GOT3 (cell line): ENCODE data around the gene MARCKS.

Experiments used
- DNase-seq: peaks from one replicate; lab custom pipeline; 2025; ENCODE audit warnings: mixed read lengths; lab: John Stamatoyannopoulos, UW

Gene MARCKS

GRCh38 chr6:113856625-113857555, at the start of gene MARCKS:
TSS of gene MARCKS (plus strand) at chr6:113857345. CDS start at chr6:113857746, 401 bp downstream.
- DNase-seq, result peak; percentile 24

- DNase-seq, result no peak
Observed at GRCh38 chr6:113809826-113810225, 47.3 kb upstream of the MARCKS start.

GRCh38 chr6:113813142-113813541, 44.0 kb upstream of the MARCKS start:
- DNase-seq, result no peak

DNA sequence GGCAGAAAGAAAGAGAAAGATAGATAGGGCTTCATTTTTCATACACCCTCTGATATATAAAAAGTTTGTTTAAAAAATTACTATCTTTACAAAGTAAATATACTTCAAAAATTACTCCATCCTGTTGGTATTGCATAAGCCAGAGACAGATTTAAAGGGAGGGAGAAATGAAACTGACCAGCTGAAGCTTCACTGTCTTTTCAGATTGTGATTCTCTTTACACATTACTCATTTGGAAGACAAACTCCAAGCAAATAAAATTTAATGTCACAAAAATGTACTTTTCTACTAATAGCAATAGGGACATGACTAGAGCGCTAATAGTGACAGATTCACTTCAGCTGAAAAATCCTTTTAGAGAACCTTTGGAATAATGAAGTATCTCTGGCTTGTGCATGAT, 38.6 kb upstream of the MARCKS start:
- no peak for DNase-seq

DNA sequence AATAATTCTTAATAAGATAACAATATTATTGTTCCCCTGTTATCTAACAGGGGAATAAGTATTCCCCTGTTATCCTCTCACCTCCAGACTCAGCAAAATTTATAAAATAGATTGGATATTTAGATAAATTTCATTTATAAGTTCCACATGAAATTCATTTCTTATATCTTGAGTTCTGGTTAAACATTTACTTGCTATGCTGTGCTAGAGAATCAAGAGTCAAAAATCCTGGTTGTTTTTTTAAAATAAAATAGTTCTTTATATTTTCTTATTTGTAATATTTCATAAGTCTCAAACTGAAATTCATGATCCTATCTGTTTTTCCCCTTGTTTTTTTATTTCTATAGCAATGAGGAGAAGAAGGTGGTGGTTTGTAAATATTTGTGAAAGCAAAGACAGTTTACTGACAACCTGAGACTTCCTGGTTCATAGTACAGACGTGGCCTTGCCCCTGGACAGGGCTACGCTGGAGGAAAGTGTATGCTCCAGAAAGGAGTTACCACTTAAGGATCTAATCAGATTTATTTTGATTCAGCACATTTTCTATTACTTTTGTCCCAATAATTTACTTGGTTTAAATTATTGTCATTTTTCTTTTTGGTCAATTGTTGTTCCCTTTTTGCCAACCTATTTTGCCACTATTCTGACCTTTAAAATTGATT, 37.8 kb upstream of the MARCKS start:
- no peak for DNase-seq

DNA sequence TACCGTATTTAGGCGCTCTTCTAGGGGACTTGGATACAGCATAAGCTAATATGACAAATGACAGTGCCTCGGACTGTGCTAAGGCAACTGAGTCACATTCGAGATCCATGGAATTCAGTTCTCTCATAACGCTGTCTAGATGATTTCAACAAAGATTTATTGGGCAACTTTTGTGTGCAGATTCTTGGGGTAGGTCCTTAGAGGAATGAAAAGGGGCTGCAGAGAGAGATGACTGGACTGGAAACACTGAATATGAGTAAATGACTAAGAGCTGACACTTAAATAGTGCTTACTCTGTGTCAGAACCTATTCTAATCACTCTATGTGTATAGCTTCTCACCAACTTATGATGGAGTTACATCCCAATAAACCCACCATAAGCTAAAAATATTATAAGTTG, 36.4 kb upstream of the MARCKS start:
- DNase-seq, result no peak

- no peak for DNase-seq
Observed at GRCh38 chr6:113821445-113821844, 35.7 kb upstream of the MARCKS start.

GRCh38 chr6:113823916-113824315, 33.2 kb upstream of the MARCKS start:
- DNase-seq, result no peak

DNA sequence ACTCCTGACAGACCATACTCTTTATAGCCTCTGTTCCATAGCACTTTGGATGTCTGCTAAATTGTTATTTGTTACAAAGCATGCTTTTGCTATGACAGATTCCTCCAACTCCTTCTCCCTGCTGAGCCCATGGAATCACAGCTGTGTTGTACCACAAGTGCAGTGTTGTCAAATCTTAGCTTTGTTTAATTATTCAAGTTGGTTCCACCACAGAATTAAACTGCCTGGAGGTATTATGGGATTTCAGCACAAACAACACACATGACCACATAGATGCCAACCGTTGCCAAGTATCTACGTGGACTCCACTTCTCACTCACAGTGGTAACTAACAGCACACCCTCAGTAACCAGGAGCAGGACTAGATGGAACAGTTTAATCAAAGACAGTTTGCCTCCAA, 32.7 kb upstream of the MARCKS start:
- no peak for DNase-seq

DNA sequence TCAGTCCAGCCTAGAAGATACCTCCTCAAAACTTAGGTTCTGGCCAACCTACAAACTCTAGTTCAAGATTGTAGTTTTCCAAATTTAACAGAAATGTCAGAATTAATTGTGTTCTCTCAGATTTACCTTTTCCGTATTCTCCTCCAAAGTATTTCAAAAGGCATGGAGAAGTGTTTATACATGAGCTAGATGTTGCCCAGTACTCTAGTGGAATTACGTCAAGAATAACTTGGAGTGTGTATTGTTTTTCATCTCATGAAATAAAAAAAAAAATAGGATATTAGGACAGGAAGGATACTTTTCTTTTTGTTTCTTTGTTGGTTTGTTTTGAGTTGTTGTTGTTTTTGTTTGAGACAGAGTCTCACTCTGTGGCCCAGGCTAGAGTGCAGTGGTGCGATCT, 32.3 kb upstream of the MARCKS start:
- DNase-seq, result no peak

DNA sequence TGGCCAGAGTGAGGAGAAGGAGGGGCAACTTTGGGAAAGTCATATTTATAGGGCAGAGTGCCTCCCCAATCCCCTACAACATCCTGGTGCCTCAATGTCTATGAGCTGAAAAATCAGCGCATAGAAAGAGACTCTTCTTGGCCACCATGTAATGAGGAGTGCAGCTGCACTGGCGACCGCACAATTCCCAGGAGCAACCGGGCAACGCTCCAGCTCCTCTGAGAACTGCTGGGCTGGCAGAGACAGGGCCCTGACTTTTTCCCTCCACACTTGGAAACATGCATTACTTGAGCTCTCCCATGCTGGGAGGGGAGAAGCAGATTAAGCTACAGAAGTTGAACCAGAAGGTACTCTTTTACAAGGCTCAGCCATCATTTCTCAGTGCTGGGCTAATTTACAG, 31.4 kb upstream of the MARCKS start:
- DNase-seq, result no peak

DNA sequence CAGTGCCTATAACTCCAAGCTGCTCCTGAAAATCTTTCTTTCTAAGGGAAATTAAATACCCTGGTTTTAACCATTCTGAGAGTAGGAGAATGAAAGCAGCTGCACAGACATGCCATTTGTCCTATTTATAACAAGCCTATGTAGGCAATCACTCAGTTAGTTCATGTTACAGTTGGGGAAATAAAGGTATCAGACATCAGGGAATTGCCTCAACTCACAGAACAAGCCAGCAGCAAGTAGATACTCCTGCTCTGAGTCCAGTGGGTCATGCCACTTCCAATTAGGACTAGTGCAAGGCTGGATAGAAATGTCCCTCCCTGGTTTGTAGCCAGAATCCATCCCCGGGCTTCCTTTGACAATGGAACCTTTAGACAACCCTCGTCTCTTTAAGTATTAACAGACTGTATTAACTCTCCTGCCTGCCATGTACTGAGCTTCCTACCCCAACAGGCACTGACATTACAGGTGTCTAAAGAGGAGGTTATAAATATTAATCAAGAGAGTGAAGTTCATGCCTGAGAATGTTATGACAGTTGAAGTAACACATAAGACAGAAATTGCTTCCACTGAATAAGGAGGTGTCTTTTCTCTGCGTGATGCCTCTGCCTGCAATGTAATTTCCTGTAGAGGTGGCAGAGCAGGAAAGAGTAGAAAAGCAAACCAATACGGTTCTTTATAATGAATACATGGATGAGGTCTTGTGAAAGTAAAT, 28.0 kb upstream of the MARCKS start:
- DNase-seq, result no peak

DNA sequence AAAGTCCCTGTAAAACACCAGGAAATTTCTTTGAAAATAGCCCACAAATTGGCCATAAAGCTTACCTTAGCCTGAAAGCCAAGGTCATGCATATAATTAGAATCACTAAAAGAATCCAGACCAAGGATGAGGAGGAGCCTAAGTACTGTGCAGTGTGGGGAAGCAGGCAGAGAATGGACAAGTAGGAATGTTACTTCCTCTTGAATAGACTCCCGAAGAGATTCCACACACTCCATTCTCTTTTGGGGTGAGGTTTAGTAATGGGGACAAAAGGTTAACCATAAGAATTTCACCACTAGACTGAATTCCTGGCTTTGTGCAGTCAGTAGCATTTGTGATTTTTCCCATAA, 27.5 kb upstream of the MARCKS start:
- no peak for DNase-seq

GRCh38 chr6:113830140-113830539, 27.0 kb upstream of the MARCKS start:
- no peak for DNase-seq

- DNase-seq, result no peak
Observed at GRCh38 chr6:113833537-113833936, 23.6 kb upstream of the MARCKS start.

DNA sequence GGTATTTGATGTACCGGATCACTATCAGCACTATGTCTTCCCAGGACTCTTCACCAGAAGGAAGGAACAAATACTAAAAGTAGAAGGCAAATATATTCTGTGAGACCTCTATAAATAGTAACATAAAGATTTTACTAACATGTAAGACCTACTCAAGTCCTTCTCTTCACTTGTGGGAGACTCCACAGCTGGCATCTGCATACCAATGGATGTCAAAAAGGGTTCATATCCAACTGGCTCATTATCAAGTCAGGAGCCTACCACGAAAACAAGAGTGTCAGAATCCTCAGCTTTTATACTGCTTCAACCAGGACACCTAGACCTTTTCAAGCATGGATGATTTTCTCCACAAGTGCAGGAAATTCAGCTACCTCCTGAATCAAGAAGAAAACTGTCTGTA, 20.0 kb upstream of the MARCKS start:
- no peak for DNase-seq

- DNase-seq, result no peak
Observed at GRCh38 chr6:113842165-113842564, 15.0 kb upstream of the MARCKS start.

GRCh38 chr6:113843500-113844073, 13.6 kb upstream of the MARCKS start:
- no peak for DNase-seq

DNA sequence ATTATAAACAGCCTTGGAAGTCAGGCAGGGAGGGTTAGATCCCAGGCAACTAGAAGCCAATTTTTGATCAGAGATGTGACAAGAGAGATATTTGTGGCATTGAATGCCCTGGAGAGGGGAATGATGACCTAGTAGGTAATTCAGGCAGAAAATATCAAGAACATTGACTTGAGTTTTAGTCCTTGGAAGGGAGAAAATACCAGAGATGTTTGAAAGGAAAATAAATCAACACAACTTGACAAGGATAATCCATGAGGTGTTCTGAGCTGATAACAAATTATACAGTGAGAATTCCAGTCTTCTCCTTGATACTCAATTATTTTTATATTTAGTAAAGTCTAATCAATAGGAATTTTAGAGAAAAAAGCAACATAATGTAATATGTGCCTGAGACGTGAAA, 10.6 kb upstream of the MARCKS start:
- no peak for DNase-seq

DNA sequence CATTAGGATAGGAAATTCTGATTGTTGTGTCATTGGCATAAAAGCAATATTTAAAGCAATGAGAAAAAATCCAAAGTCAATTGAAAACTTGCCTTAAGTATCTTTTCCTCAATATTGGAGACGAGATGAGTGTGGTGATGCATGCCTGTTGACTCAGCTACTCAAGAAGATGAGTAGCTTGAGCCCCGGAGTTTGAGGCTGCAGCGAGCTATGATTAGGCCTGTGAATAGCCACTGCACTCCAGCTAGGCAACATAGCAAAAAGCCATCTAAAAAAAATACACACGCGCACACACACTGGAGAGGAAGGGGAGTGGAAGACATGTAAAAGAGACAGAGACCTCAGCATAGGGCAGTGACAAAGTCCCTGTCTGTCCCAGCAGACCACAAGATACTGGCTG, 9.7 kb upstream of the MARCKS start:
- DNase-seq, result no peak

GRCh38 chr6:113848280-113848679, 8.9 kb upstream of the MARCKS start:
- no peak for DNase-seq

DNA sequence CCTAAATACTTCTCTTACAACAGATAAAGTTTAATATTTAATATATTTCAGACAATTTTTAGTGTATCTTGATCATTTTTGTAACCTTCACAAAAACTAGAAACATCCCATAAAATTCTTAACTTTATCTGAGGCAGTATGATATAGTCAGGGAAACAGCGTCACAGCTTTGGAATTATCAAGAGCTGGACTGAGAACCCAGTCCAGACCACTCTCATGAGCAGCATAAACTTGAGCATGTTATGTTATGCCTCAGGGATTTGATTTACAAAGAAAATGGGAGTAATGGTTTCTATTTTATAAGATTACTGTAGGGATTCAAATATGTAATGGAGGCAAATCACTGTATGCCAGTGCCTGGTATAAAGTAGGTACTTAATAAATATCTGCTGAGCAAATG, 8.3 kb upstream of the MARCKS start:
- no peak for DNase-seq

- DNase-seq, result no peak
Observed at GRCh38 chr6:113853252-113853651, 3.9 kb upstream of the MARCKS start.
